ENCODE data around the gene CBX1. TPM values are rescaled to one million over a fixed set of nuclear protein-coding genes. Genes with fewer than 3 reads are reported as not detected.
A peak's percentile ranks its signal among the peaks of the same experiment; 100 is the strongest.

The CBX1 gene
- total and polyA plus RNA-seq, 2 of the 13 experiments (the other 11 are each of a cell fraction or from before 2014, with no cell fraction given), result 17.8 to 108 TPM

- 1% methylated on average over 20 of the region's 54 CpGs for WGBS (ENCODE audit: low lambda C conversion rate)
- H3K27me3 ChIP-seq (ENCODE audit: control insufficient read depth in 1 of 2, insufficient read depth in 2 of 2, low read length in 2 of 2), result peaks cover 4 to 29% of the 10 kb centered on the region in 2 experiments
- no peaks in the 10 kb centered on the region for H3K79me2 ChIP-seq (ENCODE audit: insufficient read depth, low read length)
- in situ Hi-C loops (cut with HindIII; ENCODE audit: extremely low pct_ligation_motif_present, low pct_unique_long_range_greater_than_20kb) (loop anchor here (10.0 kb wide), 1 partner anchor 351 kb away; no protein-coding TSS in a partner anchor), intact Hi-C loops (cut with micrococcal nuclease; ENCODE audit: unreplicated experiment) (loop anchor here (2.0 to 10.0 kb wide), 3 partner anchors 77 to 431 kb away; partner anchors contain the start of genes CBX1 and SP2)
- no TSS peak for BruUV-seq (replicated peaks)
- H3K4me2 ChIP-seq (ENCODE audit: low read depth, low read length), result peak overlapping the region; percentile 90
- DNase-seq (ENCODE audit: low spot score) (peak; percentile 50), ATAC-seq (peak; percentile 57), FAIRE-seq (no peak)
- no peaks in the 10 kb centered on the region for H3K9me3 ChIP-seq (ENCODE audit: low read length)
- no peaks in the 10 kb centered on the region for H3K36me3 ChIP-seq (replicated peaks in 1 of 2; ENCODE audit: control insufficient read depth in 1 of 2, insufficient read depth in 2 of 2, low read length in 2 of 2)
- no peak overlapping the region for H3K27ac ChIP-seq (ENCODE audit: extremely low read length, insufficient read depth, low read length)
- H3K4me1 ChIP-seq (ENCODE audit: insufficient read depth, low read length), result peaks cover 41% of the 10 kb centered on the region
- H4K20me1 ChIP-seq (ENCODE audit: insufficient read depth, low read length), result no peaks in the 10 kb centered on the region
- ChIA-PET POLR2A (no interaction called here), CTCF (ENCODE audit: low intra/inter-chr PET ratio, low total read pairs) (no interaction called here)
- no peak overlapping the region for H2AFZ ChIP-seq (ENCODE audit: low read length)
- peak overlapping the region; percentile 44 to 77 (median 56) for H3K4me3 ChIP-seq (replicated peaks in 1 of 3; ENCODE audit: insufficient read depth in 1 of 3, low read depth in 2 of 3, low read length in 3 of 3)
- H3K9ac ChIP-seq (ENCODE audit: insufficient read depth, low read depth, low read length), result peak overlapping the region; percentile 6; the same call in 1 of the 2 replicates
- TF ChIP-seq RFX1 (IDR thresholded peaks at IDR 0.05) (no peak), TFDP1 (CRISPR knock-in tag; IDR thresholded peaks at IDR 0.05; ENCODE audit: borderline replicate concordance) (no peak), ZNF780A (CRISPR knock-in tag; IDR thresholded peaks at IDR 0.05) (no peak), ZNF7 (CRISPR knock-in tag; IDR thresholded peaks at IDR 0.05) (no peak), ZSCAN9 (CRISPR knock-in tag; IDR thresholded peaks at IDR 0.05; ENCODE audit: borderline replicate concordance) (no peak), ZBTB26 (CRISPR knock-in tag; IDR thresholded peaks at IDR 0.05; ENCODE audit: borderline replicate concordance) (no peak), ZNF124 (CRISPR knock-in tag; IDR thresholded peaks at IDR 0.05) (no peak), MTA1 (CRISPR knock-in tag; IDR thresholded peaks at IDR 0.05; ENCODE audit: borderline replicate concordance) (no peak), NCOA1 (CRISPR knock-in tag; IDR thresholded peaks at IDR 0.05) (0 out of 2 replicates have a peak, but pooled peaks have one; percentile 28), KLF15 (CRISPR knock-in tag; IDR thresholded peaks at IDR 0.05; ENCODE audit: borderline replicate concordance) (no peak), SRY (CRISPR knock-in tag; IDR thresholded peaks at IDR 0.05) (no peak), ZNF281 (CRISPR knock-in tag; IDR thresholded peaks at IDR 0.05; ENCODE audit: borderline replicate concordance) (no peak), NKX3-1 (CRISPR knock-in tag; IDR thresholded peaks at IDR 0.05) (no peak), HNRNPLL (IDR thresholded peaks at IDR 0.05; ENCODE audit: low read depth, low read length, poor library complexity, severe bottlenecking) (peak; percentile 81), ZNF44 (CRISPR knock-in tag; IDR thresholded peaks at IDR 0.05) (no peak), PREB (CRISPR knock-in tag; IDR thresholded peaks at IDR 0.05) (no peak), NBN (conservative IDR thresholded peaks at IDR 0.05) (no peak)
Observed at GRCh38 chr17:48023400-48024148, 77.7 kb downstream of the CBX1 start.
